Fibroblast of skin of back (primary cell): ENCODE results near the gene PEAR1.

ENCODE experiments used
- DNase-seq: peaks from one replicate; pipeline ENCODE4 v3.0.0-alpha.2; 2013

The PEAR1 gene

DNA sequence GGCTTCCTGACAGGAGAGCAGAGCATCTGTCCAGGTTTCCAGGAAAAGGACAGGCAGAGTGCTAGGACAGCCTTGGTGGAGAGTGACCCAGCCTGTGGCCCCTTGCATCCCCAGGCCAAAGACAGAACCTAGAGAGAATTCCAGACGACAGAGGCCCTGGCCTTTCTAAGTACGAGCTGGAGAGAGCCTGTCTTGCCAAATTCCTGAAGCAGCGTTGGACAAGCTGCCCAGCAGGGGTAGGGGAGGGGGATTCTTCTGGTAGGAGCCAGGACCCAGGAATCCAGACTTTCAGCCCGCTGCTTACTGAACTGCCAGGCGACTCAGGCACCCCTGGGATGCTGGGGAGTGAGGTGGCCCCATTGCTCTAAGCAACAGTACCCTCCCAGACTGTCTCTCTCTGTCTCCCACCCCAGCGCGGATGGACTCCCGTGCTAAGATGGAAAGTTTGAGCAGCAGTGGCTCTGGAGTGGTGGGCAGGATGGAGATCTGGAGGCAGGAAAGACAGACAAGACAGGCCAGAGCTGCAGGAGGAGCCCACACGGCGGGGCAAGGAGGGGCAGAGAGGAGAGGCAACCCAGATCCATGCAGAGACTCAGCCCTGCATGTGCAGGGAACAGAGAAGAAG lies 8.8 kb upstream of the PEAR1 start:
- DNase-seq: no peak

GRCh38 chr1:156885314-156885713 lies 8.2 kb upstream of the PEAR1 start:
- no peak for DNase-seq

GRCh38 chr1:156885880-156886355 lies 7.6 kb upstream of the PEAR1 start:
- DNase-seq: no peak

GRCh38 chr1:156886583-156887281 lies 6.8 kb upstream of the PEAR1 start:
- DNase-seq: no peak

- no peak for DNase-seq
Measured at GRCh38 chr1:156887317-156887716, 6.2 kb upstream of the PEAR1 start.

DNA sequence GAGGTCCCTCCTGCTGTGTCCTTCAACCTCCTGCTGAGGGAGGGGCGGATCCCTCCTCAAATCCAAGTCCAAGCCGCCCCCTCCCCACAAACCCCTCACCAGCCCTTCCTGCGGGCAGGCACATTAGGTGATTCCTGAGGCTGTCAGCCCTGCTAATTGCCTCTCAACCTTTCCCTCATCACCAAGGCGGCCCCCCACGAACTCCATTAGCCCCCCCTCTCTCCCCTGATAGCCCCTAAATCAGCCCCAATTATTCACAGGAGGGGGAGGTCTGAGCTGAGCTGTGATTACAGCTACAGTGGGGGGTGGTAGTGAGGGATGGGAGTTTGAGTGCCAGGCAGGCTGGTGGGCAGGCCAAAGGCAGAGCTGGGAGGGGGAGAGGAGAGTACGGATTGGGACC lies 5.8 kb upstream of the PEAR1 start:
- no peak for DNase-seq

- DNase-seq: peak; percentile 71
Measured at GRCh38 chr1:156889802-156890580, 3.5 kb upstream of the PEAR1 start.

GRCh38 chr1:156892190-156893047 lies 1.1 kb upstream of the PEAR1 start:
- DNase-seq: peak; percentile 88

- DNase-seq: peak; percentile 25
Measured at GRCh38 chr1:156894001-156894400, 483 bp downstream of the PEAR1 start.

- DNase-seq: peak; percentile 51
Measured at GRCh38 chr1:156894711-156895454, 1.4 kb downstream of the PEAR1 start.

GRCh38 chr1:156895455-156895812 lies 1.9 kb downstream of the PEAR1 start:
- DNase-seq: peak; percentile 74

GRCh38 chr1:156895927-156896326 lies 2.4 kb downstream of the PEAR1 start:
- no peak for DNase-seq

GRCh38 chr1:156896490-156897033 lies 3.0 kb downstream of the PEAR1 start:
- DNase-seq: peak; percentile 96

DNA sequence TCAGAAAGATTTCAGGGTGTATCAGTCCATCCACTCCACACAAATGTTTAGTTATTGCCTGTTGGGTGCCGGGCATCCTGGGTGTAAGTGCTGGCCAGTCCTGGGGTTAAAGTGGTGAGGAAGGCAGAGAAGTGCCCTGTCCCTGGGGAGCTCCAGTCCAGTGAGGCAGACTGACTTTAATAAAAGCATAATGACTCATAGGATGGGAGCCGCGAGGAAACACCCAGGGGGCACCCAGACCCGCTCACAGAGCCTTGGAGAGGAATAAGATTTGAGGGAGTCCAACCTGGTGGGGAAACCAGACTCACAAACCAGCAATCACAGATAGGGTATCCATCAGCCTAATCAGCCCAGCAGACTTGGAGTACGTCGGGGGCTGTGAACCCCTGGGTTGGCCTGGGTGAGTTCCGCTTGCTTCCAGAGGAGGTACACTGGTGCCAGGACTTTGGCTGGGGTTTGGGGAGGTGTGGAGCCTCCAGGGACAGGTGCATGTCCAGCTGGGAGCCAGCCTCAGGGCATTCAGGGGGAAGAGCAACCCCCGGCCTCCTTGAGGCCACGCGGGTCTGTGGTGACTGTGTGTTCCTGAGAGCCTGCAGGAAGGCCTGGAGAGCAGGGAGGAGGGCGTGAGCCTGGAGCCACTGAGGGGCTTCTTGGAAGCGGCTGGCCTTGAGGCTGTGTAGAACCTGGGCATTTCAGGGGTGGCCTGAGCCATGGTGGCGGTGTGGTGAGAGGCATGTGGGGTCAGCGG lies 3.7 kb downstream of the PEAR1 start:
- peak; percentile 92 for DNase-seq

GRCh38 chr1:156898161-156898566 lies 4.6 kb downstream of the PEAR1 start:
- DNase-seq: peak; percentile 76

DNA sequence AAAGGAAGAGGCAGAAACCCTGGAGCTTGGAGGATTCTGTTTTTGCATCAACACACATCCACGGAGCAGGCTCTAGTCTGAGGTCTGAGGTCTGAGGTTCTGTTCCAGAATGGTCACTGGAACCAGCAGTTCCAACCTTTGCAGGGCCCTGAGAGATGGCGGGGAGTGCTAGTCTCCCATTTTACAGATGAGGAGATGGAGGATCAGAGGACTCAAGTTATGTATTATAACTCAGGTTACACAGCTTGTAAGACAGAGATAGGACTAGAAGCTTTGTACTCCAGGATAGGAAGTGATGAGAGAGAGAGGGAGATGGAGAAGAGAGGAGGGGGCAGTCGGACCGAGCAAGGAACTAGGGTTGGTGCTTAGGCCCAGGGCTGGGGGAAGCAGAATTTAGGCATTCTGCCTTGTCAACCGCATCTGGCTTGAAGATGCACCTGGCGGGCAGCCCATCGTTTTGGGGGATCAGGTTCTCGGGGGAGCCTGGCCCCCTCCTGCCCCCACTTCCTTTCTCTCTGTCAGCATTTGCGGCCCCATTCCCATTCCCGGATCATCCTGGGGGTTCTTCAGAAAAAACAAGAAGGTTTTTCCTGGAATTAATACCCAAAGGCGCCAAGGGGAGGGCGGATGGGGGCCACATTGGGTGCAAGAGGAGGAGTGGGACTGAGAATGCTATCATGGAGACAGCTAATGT lies 5.6 kb downstream of the PEAR1 start:
- no peak for DNase-seq

- no peak for DNase-seq
Measured at GRCh38 chr1:156899956-156900718, 6.6 kb downstream of the PEAR1 start.

DNA sequence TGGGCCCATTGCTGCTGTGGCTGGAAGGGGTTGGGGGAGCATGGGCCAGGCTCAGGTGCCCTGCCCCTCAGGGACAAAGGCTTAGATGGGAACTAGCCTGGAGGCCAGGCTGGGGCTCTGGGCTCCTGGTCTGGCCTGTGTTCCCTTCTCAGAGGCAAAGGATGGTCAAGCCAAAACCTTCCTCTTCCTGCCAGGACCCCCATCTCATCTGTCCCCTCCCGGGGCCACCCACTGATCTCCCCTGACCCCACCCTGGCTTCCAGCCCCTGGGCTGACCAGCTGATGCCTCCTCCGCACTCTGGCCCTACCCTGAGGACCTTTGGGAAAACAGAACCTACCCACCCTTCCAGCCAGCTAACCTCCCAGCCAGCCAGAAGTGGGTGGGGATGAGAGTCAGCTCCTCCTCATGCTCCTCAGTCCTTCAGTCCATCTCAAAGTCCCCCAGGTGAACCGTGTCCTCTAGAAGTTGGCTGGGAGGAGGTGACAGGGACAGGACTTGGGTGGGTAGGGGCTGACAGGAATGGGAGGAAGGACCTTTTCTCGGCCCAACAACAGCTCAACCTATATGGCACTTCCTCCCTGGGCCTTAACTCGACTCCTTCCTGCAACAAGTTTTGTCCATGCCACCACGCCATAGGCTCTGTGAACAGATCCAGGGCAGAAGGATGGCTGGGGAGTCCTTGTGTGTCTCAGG lies 7.5 kb downstream of the PEAR1 start:
- DNase-seq: no peak

DNA sequence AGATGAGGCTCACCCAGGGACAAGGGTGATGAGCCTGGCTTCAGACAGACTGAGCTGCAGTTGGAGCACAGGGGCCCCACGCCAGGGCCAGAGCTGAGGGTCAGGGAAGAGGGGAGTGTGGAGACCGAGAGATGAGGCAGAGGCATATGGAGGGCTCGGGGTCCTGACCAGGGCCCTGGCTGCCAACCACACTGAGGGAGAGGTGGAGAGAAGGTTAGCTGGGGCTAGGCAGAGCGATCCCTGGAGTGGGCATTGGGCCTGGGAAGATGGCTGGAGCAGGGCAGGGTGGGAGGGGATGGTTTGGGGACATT lies 8.0 kb downstream of the PEAR1 start:
- DNase-seq: no peak
